ENCODE data around the gene CCM2. TPM values are rescaled to one million over a fixed set of nuclear protein-coding genes. Genes with fewer than 3 reads are reported as not detected.
"Not testable (repeated sequence)": the region's sequence is repeated elsewhere in the genome, so short reads cannot be mapped to it uniquely, and the experiment has no call there.

Gene CCM2
- total RNA-seq, 1 donor, result 41.9 TPM

DNA sequence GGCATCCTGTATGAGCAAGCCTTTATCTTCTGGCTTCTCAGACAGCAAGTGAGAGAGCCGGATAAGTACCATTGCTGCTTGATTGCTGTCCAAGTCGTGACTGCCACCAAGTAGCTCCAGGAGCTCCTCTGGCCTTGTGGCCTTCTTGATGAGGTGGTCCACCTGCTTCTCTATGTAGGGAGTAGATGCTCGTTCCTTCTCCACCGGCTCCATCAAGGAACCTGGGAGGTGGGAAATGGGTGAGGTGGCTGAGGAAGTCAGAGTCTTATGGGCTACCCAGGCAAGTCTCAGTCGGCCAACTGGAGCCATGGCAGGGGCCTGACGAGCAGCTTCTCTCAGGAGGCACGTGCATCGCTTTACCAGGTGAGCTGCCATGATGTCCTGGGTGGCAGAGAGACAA lies 108.9 kb downstream of the CCM2 start:
- DNase-seq (ENCODE audit: low read depth), result no peak
- TF ChIP-seq, protein P1, sequence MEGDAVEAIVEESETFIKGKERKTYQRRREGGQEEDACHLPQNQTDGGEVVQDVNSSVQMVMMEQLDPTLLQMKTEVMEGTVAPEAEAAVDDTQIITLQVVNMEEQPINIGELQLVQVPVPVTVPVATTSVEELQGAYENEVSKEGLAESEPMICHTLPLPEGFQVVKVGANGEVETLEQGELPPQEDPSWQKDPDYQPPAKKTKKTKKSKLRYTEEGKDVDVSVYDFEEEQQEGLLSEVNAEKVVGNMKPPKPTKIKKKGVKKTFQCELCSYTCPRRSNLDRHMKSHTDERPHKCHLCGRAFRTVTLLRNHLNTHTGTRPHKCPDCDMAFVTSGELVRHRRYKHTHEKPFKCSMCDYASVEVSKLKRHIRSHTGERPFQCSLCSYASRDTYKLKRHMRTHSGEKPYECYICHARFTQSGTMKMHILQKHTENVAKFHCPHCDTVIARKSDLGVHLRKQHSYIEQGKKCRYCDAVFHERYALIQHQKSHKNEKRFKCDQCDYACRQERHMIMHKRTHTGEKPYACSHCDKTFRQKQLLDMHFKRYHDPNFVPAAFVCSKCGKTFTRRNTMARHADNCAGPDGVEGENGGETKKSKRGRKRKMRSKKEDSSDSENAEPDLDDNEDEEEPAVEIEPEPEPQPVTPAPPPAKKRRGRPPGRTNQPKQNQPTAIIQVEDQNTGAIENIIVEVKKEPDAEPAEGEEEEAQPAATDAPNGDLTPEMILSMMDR (IDR thresholded peaks at IDR 0.05; ENCODE audit: insufficient read depth, low read depth, low read length), result no peak
- no peak overlapping the region for H3K4me3 ChIP-seq (ENCODE audit: low read depth, low read length)

GRCh38 chr7:45111298-45112223 lies 111.6 kb downstream of the CCM2 start, which contains the start of gene TBRG4:
TBRG4 (minus strand) TSS chr7:45111697; CDS start chr7:45109237, 2,460 bp downstream.
- TF ChIP-seq, protein P1 (IDR thresholded peaks at IDR 0.05; ENCODE audit: insufficient read depth, low read depth, low read length), result peak; percentile 34
- DNase-seq (ENCODE audit: low read depth), result peak; percentile 94
- peak within 1 kb of the TSS; percentile 89 for H3K4me3 ChIP-seq (ENCODE audit: low read depth, low read length)

GRCh38 chr7:45112648-45113047 lies 112.6 kb downstream of the CCM2 start:
- DNase-seq (ENCODE audit: low read depth), result peak; percentile 9
- TF ChIP-seq, protein P1 (IDR thresholded peaks at IDR 0.05; ENCODE audit: insufficient read depth, low read depth, low read length), result no peak
- peak overlapping the region; percentile 89 for H3K4me3 ChIP-seq (ENCODE audit: low read depth, low read length)

GRCh38 chr7:45114257-45114656 lies 114.3 kb downstream of the CCM2 start:
- not testable (repeated sequence) for H3K4me3 ChIP-seq (ENCODE audit: low read depth, low read length)

GRCh38 chr7:45114926-45115325 lies 114.9 kb downstream of the CCM2 start:
- TF ChIP-seq, protein P1 (IDR thresholded peaks at IDR 0.05; ENCODE audit: insufficient read depth, low read depth, low read length), result no peak
- H3K4me3 ChIP-seq (ENCODE audit: low read depth, low read length), result no peak overlapping the region
- no peak for DNase-seq (ENCODE audit: low read depth)

More at GRCh38 chr7:45114257-45114656, 114.3 kb downstream of the CCM2 start:
- not testable (repeated sequence) for DNase-seq (ENCODE audit: low read depth)

- H3K4me3 ChIP-seq (ENCODE audit: low read depth, low read length), result no peak overlapping the region
- DNase-seq (ENCODE audit: low read depth), result no peak
- TF ChIP-seq, protein P1 (IDR thresholded peaks at IDR 0.05; ENCODE audit: insufficient read depth, low read depth, low read length), result no peak
Measured at GRCh38 chr7:45116048-45116447, 116.0 kb downstream of the CCM2 start.

DNA sequence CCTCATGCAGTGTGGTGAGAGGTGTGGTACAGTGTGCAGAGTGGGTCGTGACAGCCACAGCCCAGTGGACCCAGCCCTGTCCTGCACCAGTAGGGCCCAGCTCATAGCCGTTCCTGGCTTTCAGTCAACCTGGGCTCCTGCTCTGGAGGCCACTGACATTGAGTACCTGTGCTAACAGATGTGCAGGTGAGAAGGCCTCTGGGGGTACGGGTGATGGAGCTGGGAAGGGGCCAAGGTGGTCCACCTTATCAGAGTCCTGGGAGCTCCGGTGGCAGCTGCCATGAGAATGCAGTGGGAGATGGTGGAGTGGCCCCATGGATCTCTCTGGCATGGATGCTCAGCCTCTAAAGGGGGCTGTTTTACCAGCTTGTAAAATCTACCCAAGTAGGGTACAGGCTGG lies 117.6 kb downstream of the CCM2 start:
- H3K4me3 ChIP-seq (ENCODE audit: low read depth, low read length), result no peak overlapping the region
- TF ChIP-seq, protein P1 (IDR thresholded peaks at IDR 0.05; ENCODE audit: insufficient read depth, low read depth, low read length), result no peak
- DNase-seq (ENCODE audit: low read depth), result no peak

Measured in fibroblast of villous mesenchyme (primary cell).